GM23248 (cell line): ENCODE data around the gene CEBPA. TPM values are rescaled to one million over a fixed set of nuclear protein-coding genes. Genes with fewer than 3 reads are reported as not detected.

Experiments used
- DNase-seq: peaks from one replicate; pipeline ENCODE4 v3.0.0-alpha.2; 2015
- H2AFZ ChIP-seq: fragments of 200-600 bp; sonication (generic); 2 replicates; pipeline ENCODE4 v1.6.1; 2016; ENCODE audit warnings: antibody characterized with exemption
- H3F3A ChIP-seq: fragments of 200-600 bp; sonication (generic); 2 replicates; pipeline ENCODE4 v1.6.1; 2016; ENCODE audit warnings: mild to moderate bottlenecking, antibody characterized with exemption, mixed run types; ENCODE audit not compliant: insufficient read depth
- H3K27ac ChIP-seq: fragments of 200-600 bp; sonication (generic); 2 replicates; pipeline ENCODE4 v1.5.1; 2016; ENCODE audit warnings: mild to moderate bottlenecking
- H3K27me3 ChIP-seq: fragments of 200-600 bp; sonication (generic); replicated peaks from 2 replicates; pipeline ENCODE4 v1.6.1; 2016; ENCODE audit warnings: mild to moderate bottlenecking; ENCODE audit not compliant: insufficient read depth
- H3K36me3 ChIP-seq: fragments of 200-600 bp; sonication (generic); 2 replicates; pipeline ENCODE4 v1.6.1; 2016; ENCODE audit warnings: low read depth, mild to moderate bottlenecking
- H3K4me1 ChIP-seq: fragments of 200-600 bp; sonication (generic); 2 replicates; pipeline ENCODE4 v1.6.1; 2016; ENCODE audit warnings: mild to moderate bottlenecking; ENCODE audit not compliant: insufficient read depth
- H3K4me2 ChIP-seq: fragments of 200-600 bp; sonication (generic); one replicate; pipeline ENCODE4 v1.6.1; 2016; ENCODE audit warnings: mild to moderate bottlenecking; ENCODE audit not compliant: unreplicated experiment
- H3K4me3 ChIP-seq: fragments of 200-600 bp; sonication (generic); 2 replicates; pipeline ENCODE4 v1.5.1; 2016; ENCODE audit warnings: mild to moderate bottlenecking
- H3K79me2 ChIP-seq: fragments of 200-600 bp; sonication (generic); 2 replicates; pipeline ENCODE4 v1.6.1; 2016; ENCODE audit warnings: mild to moderate bottlenecking; ENCODE audit not compliant: insufficient read depth
- H3K9ac ChIP-seq: fragments of 200-600 bp; sonication (generic); 2 replicates; pipeline ENCODE4 v1.6.1; 2016; ENCODE audit warnings: mild to moderate bottlenecking
- H3K9me2 ChIP-seq: fragments of 200-600 bp; sonication (generic); 2 replicates; pipeline ENCODE4 v1.6.1; 2016; ENCODE audit warnings: mixed run types, mild to moderate bottlenecking, moderate library complexity; ENCODE audit not compliant: insufficient read depth
- H3K9me3 ChIP-seq: fragments of 200-600 bp; sonication (generic); one replicate; pipeline ENCODE4 v1.6.1; 2017; ENCODE audit warnings: low read depth
- H4K20me1 ChIP-seq: fragments of 200-600 bp; sonication (generic); 2 replicates; pipeline ENCODE4 v1.6.0; 2016; ENCODE audit not compliant: insufficient read depth
- EZH2 ChIP-seq: fragments of 200-600 bp; sonication (generic); IDR thresholded peaks from 2 replicates; pipeline ENCODE4 v1.6.1; 2018; ENCODE audit warnings: antibody characterized with exemption, mild to moderate bottlenecking; ENCODE audit not compliant: insufficient read depth, poor library complexity, severe bottlenecking
- EZH2phosphoT487 ChIP-seq: fragments of 200-600 bp; sonication (generic); IDR thresholded peaks from 2 replicates; pipeline ENCODE4 v1.6.1; 2018; ENCODE audit warnings: antibody characterized with exemption, moderate library complexity, mild to moderate bottlenecking, low read depth; ENCODE audit not compliant: insufficient read depth
- WGBS, 2 experiments: methylation state at CpG; one replicate each; pipeline ENCODE4 v1.1.6; 2015 to 2017; ENCODE audit warnings: low lambda C conversion rate in 2 of 2, low coverage in 1 of 2; ENCODE audit errors: missing lambda C conversion rate in 2 of 2; 5-methylcytosine and 5-hydroxymethylcytosine counted together
- in situ Hi-C: fragments of 300-500 bp; cut with MboI; formaldehyde crosslinking; loops from 2 replicates; pipeline ENCODE4 v1.15.0; 2020
- polyA plus RNA-seq: library from polyadenylated mRNA; unstranded; fragments of >200 nt; fragmentation: Nextera tagmentation; extraction: Ambion mirVana; gene quantifications from 2 replicates; pipeline ENCODE4 v1.2.1, GENCODE V29; 2016
- total RNA-seq: library from RNA; depleted of rRNA; stranded (reverse); fragments of >200 nt; shearing (Covaris generic); gene quantifications from 2 replicates; pipeline ENCODE4 v1.2.3, GENCODE V29; 2014

CEBPA gene
- total and polyA plus RNA-seq, 2 experiments from 2014 or later, result 0.22 TPM; not detected in 1

DNA sequence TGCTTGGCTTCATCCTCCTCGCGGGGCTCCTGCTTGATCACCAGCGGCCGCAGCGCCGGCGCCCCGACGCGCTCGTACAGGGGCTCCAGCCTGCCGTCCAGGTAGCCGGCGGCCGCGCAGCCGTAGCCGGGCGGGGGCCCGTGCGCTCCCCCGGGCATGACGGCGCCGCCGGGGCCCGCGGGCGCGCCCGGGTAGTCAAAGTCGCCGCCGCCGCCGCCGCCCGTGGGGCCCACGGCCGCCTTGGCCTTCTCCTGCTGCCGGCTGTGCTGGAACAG, 497 bp downstream of the CEBPA start:
- Histone ChIP-seq H3K27ac (no peak overlapping the region), H3K4me3 (peak overlapping the region; percentile 83), H3K36me3 (no peaks in the 10 kb centered on the region), H4K20me1 (no peaks in the 10 kb centered on the region), H3F3A (no peaks in the 10 kb centered on the region), H2AFZ (peak overlapping the region; percentile 74), H3K27me3 (peaks cover 36% of the 10 kb centered on the region), H3K9me3 (no peaks in the 10 kb centered on the region), H3K4me1 (no peaks in the 10 kb centered on the region), H3K9me2 (no peaks in the 10 kb centered on the region), H3K4me2 (no peak overlapping the region), H3K9ac (no peak overlapping the region), H3K79me2 (no peaks in the 10 kb centered on the region)
- TF ChIP-seq EZH2phosphoT487, result no peak
- in situ Hi-C loops, result no loop called here
- peak; percentile 19 for DNase-seq
- WGBS, 2 experiments, result 1 to 2% methylated on average over 15 to 30 of the region's 41 CpGs

DNA sequence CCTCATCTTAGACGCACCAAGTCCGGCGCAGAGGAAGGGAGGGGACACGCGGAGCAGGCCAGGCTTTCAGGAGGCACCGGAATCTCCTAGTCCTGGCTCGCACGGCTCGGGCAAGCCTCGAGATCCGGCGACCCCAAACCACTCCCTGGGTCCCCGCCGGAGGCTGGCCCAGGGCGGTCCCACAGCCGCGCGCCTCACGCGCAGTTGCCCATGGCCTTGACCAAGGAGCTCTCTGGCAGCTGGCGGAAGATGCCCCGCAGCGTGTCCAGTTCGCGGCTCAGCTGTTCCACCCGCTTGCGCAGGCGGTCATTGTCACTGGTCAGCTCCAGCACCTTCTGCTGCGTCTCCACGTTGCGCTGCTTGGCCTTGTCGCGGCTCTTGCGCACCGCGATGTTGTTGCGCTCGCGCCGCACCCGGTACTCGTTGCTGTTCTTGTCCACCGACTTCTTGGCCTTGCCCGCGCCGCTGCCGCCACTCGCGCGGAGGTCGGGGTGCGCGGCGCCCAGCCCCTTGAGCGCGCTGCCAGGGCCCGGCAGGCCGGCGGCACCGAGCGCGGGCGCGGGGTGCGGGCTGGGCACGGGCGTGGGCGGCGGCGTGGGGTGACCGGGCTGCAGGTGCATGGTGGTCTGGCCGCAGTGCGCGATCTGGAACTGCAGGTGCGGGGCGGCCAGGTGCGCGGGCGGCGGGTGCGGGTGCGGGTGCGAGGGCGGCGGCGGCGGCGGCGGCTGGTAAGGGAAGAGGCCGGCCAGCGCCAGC, 1.0 kb downstream of the CEBPA start:
- no peak overlapping the region for H2AFZ ChIP-seq
- in situ Hi-C loops, result no loop called here
- H3K9me3 ChIP-seq, result no peaks in the 10 kb centered on the region
- no peak overlapping the region for H3K9ac ChIP-seq
- peak; percentile 37 for DNase-seq
- TF ChIP-seq EZH2 (no peak), EZH2phosphoT487 (no peak)
- H3K4me1 ChIP-seq, result no peaks in the 10 kb centered on the region
- no peaks in the 10 kb centered on the region for H3K79me2 ChIP-seq
- no peaks in the 10 kb centered on the region for H3K9me2 ChIP-seq
- no peaks in the 10 kb centered on the region for H3K36me3 ChIP-seq
- peaks cover 35% of the 10 kb centered on the region for H3K27me3 ChIP-seq
- H3K4me3 ChIP-seq, result peak overlapping the region; percentile 22; the same call in 1 of the 2 replicates
- WGBS, 2 experiments, result 2% methylated on average over 54 to 59 of the region's 91 CpGs
- H3K4me2 ChIP-seq, result no peak overlapping the region
- no peaks in the 10 kb centered on the region for H4K20me1 ChIP-seq
- H3K27ac ChIP-seq, result no peak overlapping the region
- no peaks in the 10 kb centered on the region for H3F3A ChIP-seq

DNA sequence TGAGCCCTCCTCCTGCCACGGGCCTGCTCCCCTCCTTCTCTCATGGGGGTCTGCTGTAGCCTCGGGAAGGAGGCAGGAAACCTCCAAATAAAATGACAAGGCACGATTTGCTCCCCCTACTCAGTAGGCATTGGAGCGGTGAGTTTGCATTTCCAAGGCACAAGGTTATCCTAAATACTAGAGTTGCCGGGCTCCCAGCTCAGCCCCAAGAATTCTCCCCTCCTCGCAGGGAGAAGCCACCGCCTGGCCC, 1.5 kb downstream of the CEBPA start:
- 13 to 20% methylated on average over 7 of the region's 7 CpGs for WGBS, 2 experiments
- H3K27me3 ChIP-seq, result peaks cover 32% of the 10 kb centered on the region
- no peak overlapping the region for H3K4me3 ChIP-seq
- H3K4me2 ChIP-seq, result no peak overlapping the region
- no peaks in the 10 kb centered on the region for H3K9me2 ChIP-seq
- in situ Hi-C loops, result no loop called here
- no peaks in the 10 kb centered on the region for H3K36me3 ChIP-seq
- no peaks in the 10 kb centered on the region for H3K4me1 ChIP-seq
- DNase-seq, result no peak
- 0 out of 2 replicates have a peak, but pooled peaks have one; percentile 24 for TF ChIP-seq EZH2phosphoT487
- TF ChIP-seq EZH2, result no peak
- H2AFZ ChIP-seq, result no peak overlapping the region
- no peak overlapping the region for H3K9ac ChIP-seq
- no peaks in the 10 kb centered on the region for H3F3A ChIP-seq
- H3K79me2 ChIP-seq, result no peaks in the 10 kb centered on the region
- H4K20me1 ChIP-seq, result no peaks in the 10 kb centered on the region
- no peaks in the 10 kb centered on the region for H3K9me3 ChIP-seq
- no peak overlapping the region for H3K27ac ChIP-seq

DNA sequence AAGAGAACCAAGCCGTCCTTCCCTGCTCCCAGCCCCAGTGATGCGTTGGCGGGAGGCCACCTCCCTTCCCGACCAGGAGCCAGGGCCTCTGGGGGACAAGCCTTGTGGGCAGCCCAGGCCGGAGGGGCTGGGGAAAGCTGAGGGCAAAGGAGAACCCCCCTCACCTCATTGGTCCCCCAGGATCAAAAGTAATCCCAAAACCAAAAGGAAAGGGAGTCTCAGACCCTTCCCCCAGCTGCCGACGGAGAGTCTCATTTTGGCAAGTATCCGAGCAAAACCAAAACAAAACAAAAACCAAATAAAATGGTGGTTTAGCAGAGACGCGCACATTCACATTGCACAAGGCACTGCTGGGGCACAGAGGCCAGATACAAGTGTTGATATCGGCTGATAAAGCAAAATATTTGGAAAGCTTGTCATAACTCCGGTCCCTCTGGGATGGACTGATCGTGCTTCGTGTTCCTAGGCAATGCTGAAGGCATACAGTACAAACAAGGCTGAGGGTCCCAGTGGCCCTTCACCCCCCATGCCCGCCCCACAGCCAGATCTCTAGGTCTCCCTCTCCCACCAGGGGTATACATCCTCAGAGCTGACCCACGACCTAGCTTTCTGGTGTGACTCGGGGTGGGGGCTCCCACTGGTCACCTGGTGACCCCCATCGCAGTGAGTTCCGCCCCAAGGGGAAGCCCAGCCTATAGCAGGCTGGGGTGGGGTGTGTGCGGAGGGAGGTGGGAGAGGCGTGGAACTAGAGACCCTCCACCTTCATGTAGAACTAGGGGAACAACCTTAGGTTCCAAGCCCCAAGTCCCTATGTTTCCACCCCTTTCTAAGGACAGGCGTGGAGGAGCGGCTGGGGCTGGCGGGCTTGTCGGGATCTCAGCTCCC, 2.1 kb downstream of the CEBPA start:
- Histone ChIP-seq H3K4me1 (no peaks in the 10 kb centered on the region), H3K36me3 (no peaks in the 10 kb centered on the region), H3K27me3 (peaks cover 32% of the 10 kb centered on the region), H2AFZ (no peak overlapping the region), H3K9ac (no peak overlapping the region), H3K4me2 (no peak overlapping the region), H3K27ac (no peak overlapping the region), H3K9me3 (no peaks in the 10 kb centered on the region), H3F3A (no peaks in the 10 kb centered on the region), H3K9me2 (no peaks in the 10 kb centered on the region), H4K20me1 (no peaks in the 10 kb centered on the region), H3K4me3 (no peak overlapping the region), H3K79me2 (no peaks in the 10 kb centered on the region)
- WGBS, 2 experiments, result 59% methylated on average over 23 to 25 of the region's 25 CpGs
- TF ChIP-seq EZH2phosphoT487 (no peak), EZH2 (peak; percentile 39)
- in situ Hi-C loops, result no loop called here
- DNase-seq, result no peak
